ENCODE results near the gene LSAMP.

LSAMP gene

DNA sequence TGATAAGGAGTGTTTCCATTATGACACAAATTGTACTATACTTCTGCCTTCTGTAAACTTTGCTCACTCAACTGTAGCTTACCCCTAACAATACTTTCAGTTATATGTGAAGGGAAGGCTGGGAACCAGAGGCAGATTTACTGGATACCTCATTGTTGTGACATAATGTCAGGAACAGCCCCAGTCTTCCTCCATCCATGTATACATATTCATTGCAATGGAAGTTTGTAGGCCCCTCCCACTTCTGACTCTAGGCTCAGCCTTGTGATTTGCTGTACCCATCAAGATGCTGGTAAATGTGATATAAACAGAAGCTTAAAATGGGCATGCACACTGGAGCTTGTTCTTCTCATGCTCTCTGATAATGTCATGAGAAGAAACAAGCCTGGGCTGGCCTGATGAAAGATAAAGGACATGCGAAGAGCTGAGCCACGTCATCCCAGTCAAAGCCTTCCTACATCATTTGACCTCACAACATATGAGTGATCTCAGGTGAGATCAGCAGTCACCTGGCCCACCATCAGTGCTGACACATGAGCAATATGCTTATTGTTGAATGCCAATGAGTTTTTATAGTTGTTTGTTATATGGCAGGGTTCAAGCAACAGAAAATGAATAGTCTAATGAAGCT is 554.2 kb downstream of the LSAMP start:
- Histone ChIP-seq H4K20me1 (ENCODE audit: insufficient read depth, low read length, poor library complexity, severe bottlenecking) (no peaks in the 10 kb centered on the region), H3K4me3 (ENCODE audit: low read length, poor library complexity, severe bottlenecking) (no peak overlapping the region), H3K9me2 (replicated peaks; ENCODE audit: low read depth, low read length) (no peaks in the 10 kb centered on the region), H3K9me3 (ENCODE audit: insufficient read depth, low read depth, low read length) (no peaks in the 10 kb centered on the region), H3K36me3 (ENCODE audit: insufficient read depth, low read length) (no peaks in the 10 kb centered on the region), H2AFZ (ENCODE audit: low read length) (no peak overlapping the region), H3K79me2 (ENCODE audit: insufficient read depth, low read length) (no peaks in the 10 kb centered on the region), H3K27me3 (ENCODE audit: insufficient read depth, low read length, poor library complexity, severe bottlenecking) (no peaks in the 10 kb centered on the region), H3F3A (ENCODE audit: low read depth) (no peaks in the 10 kb centered on the region), H3K4me1 (ENCODE audit: insufficient read depth, low read length, poor library complexity, severe bottlenecking) (no peaks in the 10 kb centered on the region), H3K9ac (ENCODE audit: low read depth, low read length, poor library complexity, severe bottlenecking) (no peak overlapping the region), H3K4me2 (ENCODE audit: low read depth, low read length, poor library complexity, severe bottlenecking) (no peak overlapping the region)
- TF ChIP-seq CTCF (conservative IDR thresholded peaks at IDR 0.05; ENCODE audit: low read length) (no peak), EZH2phosphoT487 (IDR thresholded peaks at IDR 0.05; ENCODE audit: borderline replicate concordance) (no peak)

- no peak overlapping the region for H3K9ac ChIP-seq (ENCODE audit: low read depth, low read length, poor library complexity, severe bottlenecking)
- TF ChIP-seq CTCF (conservative IDR thresholded peaks at IDR 0.05; ENCODE audit: low read length) = no peak
- TF ChIP-seq EZH2phosphoT487 (IDR thresholded peaks at IDR 0.05; ENCODE audit: borderline replicate concordance) = no peak
- H3K4me1 ChIP-seq (ENCODE audit: insufficient read depth, low read length, poor library complexity, severe bottlenecking) = no peaks in the 10 kb centered on the region
- H3K4me3 ChIP-seq (ENCODE audit: low read length, poor library complexity, severe bottlenecking) = no peak overlapping the region
- no peaks in the 10 kb centered on the region for H3K36me3 ChIP-seq (ENCODE audit: insufficient read depth, low read length)
- no peak overlapping the region for H3K4me2 ChIP-seq (ENCODE audit: low read depth, low read length, poor library complexity, severe bottlenecking)
- no peaks in the 10 kb centered on the region for H3K9me2 ChIP-seq (replicated peaks; ENCODE audit: low read depth, low read length)
- H4K20me1 ChIP-seq (ENCODE audit: insufficient read depth, low read length, poor library complexity, severe bottlenecking) = no peaks in the 10 kb centered on the region
- no peaks in the 10 kb centered on the region for H3F3A ChIP-seq (ENCODE audit: low read depth)
- H3K27me3 ChIP-seq (ENCODE audit: insufficient read depth, low read length, poor library complexity, severe bottlenecking) = no peaks in the 10 kb centered on the region
- no peaks in the 10 kb centered on the region for H3K9me3 ChIP-seq (ENCODE audit: insufficient read depth, low read depth, low read length)
- no peak overlapping the region for H2AFZ ChIP-seq (ENCODE audit: low read length)
- no peaks in the 10 kb centered on the region for H3K79me2 ChIP-seq (ENCODE audit: insufficient read depth, low read length)
Measured at GRCh38 chr3:115890579-115890978, 554.7 kb downstream of the LSAMP start.

DNA sequence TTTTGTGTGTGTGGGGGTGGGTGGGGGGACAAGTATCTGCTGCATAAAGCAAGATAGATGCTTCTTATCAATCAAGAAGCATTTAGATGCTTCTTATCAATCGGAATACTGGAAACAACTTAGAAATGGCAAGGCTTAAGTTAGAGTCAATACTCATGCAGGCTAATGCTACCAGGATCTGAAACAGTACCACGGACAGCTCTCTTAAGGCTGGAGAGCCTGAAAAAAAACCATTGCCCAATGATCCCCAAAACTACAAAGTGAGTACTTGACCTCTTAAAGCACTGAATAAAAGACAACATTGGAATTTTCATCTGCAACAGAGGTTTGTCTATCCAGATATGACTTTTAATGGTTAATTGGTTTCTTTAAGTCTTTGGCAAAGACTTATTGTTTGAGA is 559.7 kb downstream of the LSAMP start:
- H3K4me3 ChIP-seq (ENCODE audit: low read length, poor library complexity, severe bottlenecking) = no peak overlapping the region
- no peak for TF ChIP-seq CTCF (conservative IDR thresholded peaks at IDR 0.05; ENCODE audit: low read length)
- TF ChIP-seq EZH2phosphoT487 (IDR thresholded peaks at IDR 0.05; ENCODE audit: borderline replicate concordance) = no peak
- H3F3A ChIP-seq (ENCODE audit: low read depth) = no peaks in the 10 kb centered on the region
- no peaks in the 10 kb centered on the region for H3K79me2 ChIP-seq (ENCODE audit: insufficient read depth, low read length)
- no peak overlapping the region for H2AFZ ChIP-seq (ENCODE audit: low read length)
- no peaks in the 10 kb centered on the region for H3K4me1 ChIP-seq (ENCODE audit: insufficient read depth, low read length, poor library complexity, severe bottlenecking)
- H3K9ac ChIP-seq (ENCODE audit: low read depth, low read length, poor library complexity, severe bottlenecking) = no peak overlapping the region
- no peaks in the 10 kb centered on the region for H3K36me3 ChIP-seq (ENCODE audit: insufficient read depth, low read length)
- H3K9me3 ChIP-seq (ENCODE audit: insufficient read depth, low read depth, low read length) = no peaks in the 10 kb centered on the region
- no peaks in the 10 kb centered on the region for H3K9me2 ChIP-seq (replicated peaks; ENCODE audit: low read depth, low read length)
- H3K27me3 ChIP-seq (ENCODE audit: insufficient read depth, low read length, poor library complexity, severe bottlenecking) = no peaks in the 10 kb centered on the region
- no peak overlapping the region for H3K4me2 ChIP-seq (ENCODE audit: low read depth, low read length, poor library complexity, severe bottlenecking)
- no peaks in the 10 kb centered on the region for H4K20me1 ChIP-seq (ENCODE audit: insufficient read depth, low read length, poor library complexity, severe bottlenecking)
